ENCODE results near the gene TIMM22.

The TIMM22 gene

GRCh38 chr17:987931-988330, 9.0 kb upstream of the TIMM22 start:
- TF ChIP-seq REST (IDR thresholded peaks at IDR 0.05; ENCODE audit: insufficient read depth in 1 of 2, low read depth in 2 of 2, low read length in 2 of 2) (no peak), TAF1 (IDR thresholded peaks at IDR 0.05; ENCODE audit: borderline replicate concordance, insufficient read depth, low read length) (no peak), FOXP2 (optimal IDR thresholded peaks at IDR 0.05; ENCODE audit: borderline replicate concordance, extremely low read depth, extremely low read length, insufficient read depth) (no peak), POLR2AphosphoS5 (IDR thresholded peaks at IDR 0.05; ENCODE audit: low read depth, low read length) (no peak), SIN3A (IDR thresholded peaks at IDR 0.05; ENCODE audit: borderline replicate concordance, insufficient read depth, low read length) (no peak)

GRCh38 chr17:988561-988960, 8.4 kb upstream of the TIMM22 start:
- TF ChIP-seq REST (IDR thresholded peaks at IDR 0.05; ENCODE audit: insufficient read depth in 1 of 2, low read depth in 2 of 2, low read length in 2 of 2) = no peak
- TF ChIP-seq SIN3A (IDR thresholded peaks at IDR 0.05; ENCODE audit: borderline replicate concordance, insufficient read depth, low read length) = no peak
- no peak for TF ChIP-seq POLR2AphosphoS5 (IDR thresholded peaks at IDR 0.05; ENCODE audit: low read depth, low read length)
- no peak for TF ChIP-seq FOXP2 (optimal IDR thresholded peaks at IDR 0.05; ENCODE audit: borderline replicate concordance, extremely low read depth, extremely low read length, insufficient read depth)
- TF ChIP-seq TAF1 (IDR thresholded peaks at IDR 0.05; ENCODE audit: borderline replicate concordance, insufficient read depth, low read length) = no peak

GRCh38 chr17:992933-993332, 4.0 kb upstream of the TIMM22 start:
- TF ChIP-seq SIN3A (IDR thresholded peaks at IDR 0.05; ENCODE audit: borderline replicate concordance, insufficient read depth, low read length) (no peak), FOXP2 (optimal IDR thresholded peaks at IDR 0.05; ENCODE audit: borderline replicate concordance, extremely low read depth, extremely low read length, insufficient read depth) (no peak), TAF1 (IDR thresholded peaks at IDR 0.05; ENCODE audit: borderline replicate concordance, insufficient read depth, low read length) (no peak), POLR2AphosphoS5 (IDR thresholded peaks at IDR 0.05; ENCODE audit: low read depth, low read length) (no peak), REST (IDR thresholded peaks at IDR 0.05; ENCODE audit: insufficient read depth in 1 of 2, low read depth in 2 of 2, low read length in 2 of 2) (no peak)

GRCh38 chr17:998111-998510, 1.2 kb downstream of the TIMM22 start:
- no peak for TF ChIP-seq TAF1 (IDR thresholded peaks at IDR 0.05; ENCODE audit: borderline replicate concordance, insufficient read depth, low read length)
- no peak for TF ChIP-seq FOXP2 (optimal IDR thresholded peaks at IDR 0.05; ENCODE audit: borderline replicate concordance, extremely low read depth, extremely low read length, insufficient read depth)
- no peak for TF ChIP-seq REST (IDR thresholded peaks at IDR 0.05; ENCODE audit: insufficient read depth in 1 of 2, low read depth in 2 of 2, low read length in 2 of 2)
- TF ChIP-seq POLR2AphosphoS5 (IDR thresholded peaks at IDR 0.05; ENCODE audit: low read depth, low read length) = no peak
- TF ChIP-seq SIN3A (IDR thresholded peaks at IDR 0.05; ENCODE audit: borderline replicate concordance, insufficient read depth, low read length) = no peak
